ENCODE data around the gene RASL11B.

DNA sequence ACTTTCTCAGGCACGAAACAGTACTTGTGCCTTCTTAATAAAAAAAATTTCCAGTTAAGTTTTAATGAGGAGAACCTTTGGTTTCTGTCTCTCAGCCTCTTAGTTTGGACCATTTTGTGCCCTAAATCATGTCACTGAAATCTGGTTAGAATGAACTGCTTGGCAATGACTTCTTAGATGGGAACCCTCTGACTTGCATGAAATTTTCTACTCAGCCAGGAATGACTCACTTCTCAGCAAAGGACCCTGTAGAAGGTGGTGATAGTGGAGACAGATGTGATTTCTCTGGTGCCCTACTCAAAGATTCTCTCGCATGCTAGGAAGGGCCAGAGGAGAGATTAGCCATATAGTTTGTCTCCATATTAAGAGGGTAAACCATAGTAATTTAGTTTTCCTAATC, 50.5 kb downstream of the RASL11B start:
- TF ChIP-seq YY1 (IDR thresholded peaks at IDR 0.05; ENCODE audit: insufficient read depth, insufficient read length) (no peak), ZNF274 (IDR thresholded peaks at IDR 0.05; ENCODE audit: low read depth, low read length) (no peak)
